ENCODE measurements around the gene XCR1.
A peak's percentile ranks its signal among the peaks of the same experiment; 100 is the strongest.
"Not testable (repeated sequence)": the region's sequence is repeated elsewhere in the genome, so short reads cannot be mapped to it uniquely, and the experiment has no call there.

Gene XCR1

DNA sequence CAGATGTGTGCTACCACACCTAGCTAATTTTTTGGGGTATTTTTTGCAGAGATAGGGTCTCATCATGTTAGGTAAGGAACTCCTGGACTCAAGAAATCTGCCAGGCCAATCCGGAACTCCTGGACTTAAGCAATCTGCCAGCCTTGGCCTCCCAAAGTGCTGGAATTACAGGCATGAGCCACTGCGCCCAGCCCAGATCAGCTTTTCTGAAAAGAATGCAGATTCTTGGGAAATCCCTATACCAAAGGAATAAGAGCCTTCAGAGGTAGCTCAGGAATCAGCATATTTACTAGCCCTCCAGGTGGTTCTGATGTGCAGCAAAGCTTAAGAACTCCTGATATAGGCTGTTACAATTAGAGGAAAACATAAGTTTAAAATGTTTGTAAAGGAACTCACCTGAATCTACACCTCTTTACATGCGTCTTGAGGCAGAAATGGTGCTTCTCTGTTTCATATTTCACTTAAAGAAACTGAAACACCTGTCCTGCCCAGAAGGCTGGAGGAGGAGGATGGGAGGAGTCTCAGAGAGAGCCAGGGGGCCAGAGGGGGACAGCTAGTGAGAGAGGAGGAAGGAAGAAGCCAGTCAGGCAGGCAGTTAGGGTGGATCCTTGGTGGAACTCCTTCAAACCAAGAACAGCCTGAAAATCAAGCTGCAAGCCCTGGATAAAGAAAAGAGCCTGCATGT lies at the start of gene XCR1:
Gene XCR1 (minus strand): TSS at position 463 of the 685 bp plus-strand sequence. CDS start 5,536 bp downstream, outside the sequence.
- no peak for DNase-seq

GRCh38 chr3:46076606-46077005 lies 49.3 kb upstream of the XCR1 start:
- peak; percentile 54 to 57 for DNase-seq

- DNase-seq = no peak
These were observed 48.5 kb upstream of the XCR1 start for GRCh38 chr3:46075816-46076215.

DNA sequence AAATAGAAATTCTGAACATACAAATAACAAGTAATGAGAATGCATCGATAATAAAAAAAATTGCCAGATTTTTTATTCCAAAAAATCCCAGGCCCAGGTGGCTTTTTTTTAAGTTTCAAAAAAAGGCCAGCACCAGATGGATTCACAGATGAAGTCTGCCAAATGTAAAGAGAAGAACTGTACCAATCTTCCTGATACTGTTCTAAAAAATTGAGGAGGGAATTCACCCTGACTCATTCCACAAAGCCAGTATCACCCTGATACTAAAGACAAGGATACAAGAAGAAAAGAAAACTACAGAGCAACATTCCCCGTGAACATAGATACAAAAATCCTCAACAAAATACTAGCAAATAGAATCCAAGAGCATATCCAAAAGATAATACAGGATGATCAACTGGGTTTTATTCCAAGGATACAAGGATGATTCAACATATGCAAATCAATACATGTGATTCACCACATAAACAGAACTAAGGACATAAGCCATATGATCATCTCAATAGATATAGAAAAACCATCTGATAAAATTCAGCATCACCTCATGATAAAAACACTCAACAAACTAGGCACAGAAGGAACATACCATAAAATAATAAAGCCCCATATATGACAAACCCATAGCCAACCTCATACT lies 44.1 kb upstream of the XCR1 start:
- no peak for DNase-seq

DNA sequence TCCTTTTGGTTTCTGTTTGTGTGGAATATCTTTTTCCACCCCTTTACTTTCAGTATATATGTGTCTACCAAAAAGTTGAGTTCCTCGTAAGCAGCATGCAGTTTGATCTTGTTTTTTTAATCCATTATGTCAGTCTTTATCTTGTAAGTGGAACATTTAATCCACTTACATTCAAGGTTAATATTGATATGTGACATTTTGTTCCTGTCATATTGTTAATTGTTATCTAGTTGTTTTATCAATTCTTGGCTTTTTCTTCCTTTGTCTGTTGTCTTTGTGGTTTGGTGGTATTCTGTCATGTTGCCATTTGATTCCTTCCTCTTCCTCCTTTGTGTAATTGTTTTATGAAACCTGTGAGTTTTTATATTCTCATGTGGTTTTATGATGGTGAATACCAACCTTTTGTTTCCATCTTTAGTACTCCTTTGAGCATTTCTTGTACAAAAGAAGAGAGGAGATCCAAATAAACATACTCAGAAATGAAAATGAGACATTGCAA lies 43.4 kb upstream of the XCR1 start:
- DNase-seq = peak; percentile 20 to 39

- no peak for DNase-seq
These were observed 41.2 kb upstream of the XCR1 start for GRCh38 chr3:46068501-46068900.

GRCh38 chr3:46067401-46067800 lies 40.1 kb upstream of the XCR1 start:
- DNase-seq = no peak

GRCh38 chr3:46065750-46066256 lies 38.5 kb upstream of the XCR1 start:
- no peak for DNase-seq

- no peak for DNase-seq
These were observed 38.0 kb upstream of the XCR1 start for GRCh38 chr3:46065294-46065705.

GRCh38 chr3:46062679-46063078 lies 35.4 kb upstream of the XCR1 start:
- DNase-seq = no peak

DNA sequence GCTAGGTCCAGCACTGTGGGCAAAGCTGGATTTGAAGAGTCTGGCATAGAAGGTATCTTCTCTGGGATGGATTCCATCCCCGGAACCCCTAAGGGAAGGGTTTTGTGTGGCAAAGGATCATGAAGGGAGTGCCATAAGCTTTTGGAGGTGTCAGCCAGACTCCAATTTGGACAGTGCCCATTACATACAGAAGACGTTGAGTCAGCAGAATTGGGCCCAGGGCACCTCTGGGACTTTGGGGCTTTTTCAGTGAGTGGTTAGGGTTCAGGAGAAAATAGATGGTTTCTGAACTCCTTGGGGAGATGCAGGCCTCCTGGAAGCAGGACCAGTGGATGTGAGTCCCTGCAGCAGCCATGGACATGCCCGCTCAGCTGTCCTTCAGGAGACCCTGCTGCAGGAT lies 34.6 kb upstream of the XCR1 start:
- DNase-seq = no peak

GRCh38 chr3:46061108-46061720 lies 33.9 kb upstream of the XCR1 start:
- no peak for DNase-seq

GRCh38 chr3:46060551-46060950 lies 33.3 kb upstream of the XCR1 start:
- DNase-seq = no peak

GRCh38 chr3:46059432-46059831 lies 32.1 kb upstream of the XCR1 start:
- DNase-seq = peak; percentile 17 to 19

DNA sequence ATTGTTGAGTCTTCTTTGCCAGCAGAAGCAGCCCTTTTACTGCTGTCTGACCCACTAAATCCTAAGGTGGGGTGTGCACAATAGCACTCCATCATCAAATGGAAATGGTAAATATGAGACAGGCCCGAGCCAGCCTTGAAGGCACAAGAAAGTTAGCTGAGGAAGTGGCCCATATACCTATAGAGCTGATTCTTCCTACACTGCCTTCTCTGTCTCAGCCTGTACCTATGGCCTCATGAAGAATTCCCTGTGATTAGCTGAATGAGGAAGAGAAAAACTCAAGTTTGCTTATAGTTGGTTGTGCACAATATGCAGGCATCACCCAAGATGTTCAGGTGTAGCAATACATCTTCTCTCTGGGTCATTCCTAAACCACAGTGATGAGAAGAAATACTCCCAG lies 31.7 kb upstream of the XCR1 start:
- DNase-seq = no peak

DNA sequence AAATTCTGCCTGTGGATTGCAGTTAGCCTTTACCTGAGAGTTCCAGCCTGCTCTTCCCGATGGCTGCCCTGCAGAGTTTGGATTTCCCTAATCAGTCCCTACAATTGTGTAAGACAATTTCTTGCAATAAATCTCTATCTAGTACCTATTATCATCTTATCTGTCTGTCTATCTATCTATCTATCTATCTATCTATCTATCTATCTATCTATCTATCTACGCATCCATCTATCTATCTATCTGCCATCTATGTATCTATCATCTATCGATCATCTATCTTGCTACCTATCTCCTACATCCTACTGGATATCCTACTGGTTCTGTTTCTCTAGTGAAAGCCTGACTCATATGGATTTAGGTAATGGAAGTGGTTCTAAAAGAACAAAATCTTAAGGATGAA lies 30.4 kb upstream of the XCR1 start:
- no peak for DNase-seq

DNA sequence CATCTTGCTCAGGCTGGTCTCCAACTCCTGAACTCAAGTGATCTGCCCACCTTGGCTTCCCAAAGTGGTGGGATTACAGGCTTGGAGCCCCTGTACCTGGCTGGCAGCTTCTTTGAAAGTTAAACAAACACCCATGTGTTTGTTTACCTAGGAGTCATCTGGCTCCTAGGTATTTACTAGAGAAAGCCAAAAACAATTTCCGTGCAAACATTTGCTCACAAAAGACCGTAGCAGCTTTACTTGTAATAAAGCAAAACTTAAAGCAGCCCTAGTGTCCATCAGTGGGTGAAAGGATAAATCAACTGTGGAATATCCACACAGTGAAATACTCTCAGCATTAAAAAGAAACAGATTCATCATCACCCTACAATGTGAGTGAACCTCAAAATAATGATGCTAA lies 29.4 kb upstream of the XCR1 start:
- DNase-seq = no peak

GRCh38 chr3:46053761-46054515 lies 26.7 kb upstream of the XCR1 start:
- DNase-seq = not testable (repeated sequence)

DNA sequence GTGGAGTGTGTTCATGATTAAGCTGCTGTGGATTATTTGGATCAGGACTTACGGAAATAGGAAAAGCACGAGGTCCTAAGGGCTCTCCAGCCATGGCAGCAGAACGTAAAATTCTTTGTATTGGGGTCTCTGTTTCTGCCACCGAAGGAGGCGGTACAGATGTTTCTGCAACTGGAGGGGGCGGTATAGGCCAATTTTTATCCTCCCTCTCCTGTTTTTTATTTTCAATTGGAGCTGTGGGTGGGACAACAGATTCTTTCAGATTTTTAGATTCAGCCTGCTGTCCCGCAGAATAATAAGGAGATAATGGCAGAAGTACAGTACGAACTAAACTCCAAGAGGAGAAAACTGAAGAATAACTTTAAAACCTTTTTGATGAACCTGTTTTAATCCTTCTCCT lies 26.0 kb upstream of the XCR1 start:
- DNase-seq = not testable (repeated sequence)

GRCh38 chr3:46052531-46052930 lies 25.2 kb upstream of the XCR1 start:
- DNase-seq = no peak

DNA sequence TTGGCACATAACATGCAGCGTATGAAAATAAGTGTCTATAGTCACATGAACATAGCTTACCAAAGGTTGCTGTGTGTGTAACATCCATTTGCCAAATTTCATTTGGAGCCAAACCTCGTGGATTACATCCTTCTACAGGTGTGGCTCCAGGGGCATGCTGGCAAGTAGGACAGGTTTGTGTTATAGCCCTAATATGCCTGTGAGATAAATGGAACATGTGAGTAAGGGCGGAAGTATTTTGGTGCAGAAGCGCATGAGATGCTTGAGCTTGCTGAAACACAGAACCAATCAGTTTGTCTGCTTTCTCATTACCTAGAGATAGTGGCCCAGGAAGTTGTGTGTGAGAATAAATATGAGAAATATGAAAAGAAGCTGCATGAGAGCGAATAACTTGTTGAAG lies 21.8 kb upstream of the XCR1 start:
- DNase-seq = no peak

- not testable (repeated sequence) for DNase-seq
These were observed 18.9 kb upstream of the XCR1 start for GRCh38 chr3:46046231-46046630.

DNA sequence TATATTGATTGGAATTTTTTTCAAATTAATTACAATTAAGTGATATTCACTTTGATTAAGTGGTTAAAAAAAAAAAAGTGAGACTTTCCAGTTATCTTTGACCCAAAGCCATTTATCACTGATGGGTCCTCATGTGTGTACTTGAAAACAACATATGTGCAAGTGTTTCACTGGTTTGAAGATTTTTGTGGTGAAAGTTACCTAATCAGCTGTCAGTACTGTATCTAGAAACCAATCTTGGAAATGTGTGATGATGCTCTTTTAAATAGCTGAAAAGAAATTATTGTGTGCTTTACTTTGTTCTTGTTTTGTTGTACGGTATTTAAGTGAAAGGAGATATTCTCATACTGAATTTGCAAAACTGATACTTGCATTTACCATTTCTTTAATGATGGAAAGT lies 11.6 kb upstream of the XCR1 start:
- no peak for DNase-seq

Data from AML-193 (cell line).